HG03571 (cell line): ENCODE data around the gene DNAH17.

Experiments used
- ATAC-seq: cut with Tn5 transposase; IDR thresholded peaks from one replicate; pipeline ENCODE4 v1.9.1; 2021; ENCODE audit not compliant: unreplicated experiment

The DNAH17 gene

DNA sequence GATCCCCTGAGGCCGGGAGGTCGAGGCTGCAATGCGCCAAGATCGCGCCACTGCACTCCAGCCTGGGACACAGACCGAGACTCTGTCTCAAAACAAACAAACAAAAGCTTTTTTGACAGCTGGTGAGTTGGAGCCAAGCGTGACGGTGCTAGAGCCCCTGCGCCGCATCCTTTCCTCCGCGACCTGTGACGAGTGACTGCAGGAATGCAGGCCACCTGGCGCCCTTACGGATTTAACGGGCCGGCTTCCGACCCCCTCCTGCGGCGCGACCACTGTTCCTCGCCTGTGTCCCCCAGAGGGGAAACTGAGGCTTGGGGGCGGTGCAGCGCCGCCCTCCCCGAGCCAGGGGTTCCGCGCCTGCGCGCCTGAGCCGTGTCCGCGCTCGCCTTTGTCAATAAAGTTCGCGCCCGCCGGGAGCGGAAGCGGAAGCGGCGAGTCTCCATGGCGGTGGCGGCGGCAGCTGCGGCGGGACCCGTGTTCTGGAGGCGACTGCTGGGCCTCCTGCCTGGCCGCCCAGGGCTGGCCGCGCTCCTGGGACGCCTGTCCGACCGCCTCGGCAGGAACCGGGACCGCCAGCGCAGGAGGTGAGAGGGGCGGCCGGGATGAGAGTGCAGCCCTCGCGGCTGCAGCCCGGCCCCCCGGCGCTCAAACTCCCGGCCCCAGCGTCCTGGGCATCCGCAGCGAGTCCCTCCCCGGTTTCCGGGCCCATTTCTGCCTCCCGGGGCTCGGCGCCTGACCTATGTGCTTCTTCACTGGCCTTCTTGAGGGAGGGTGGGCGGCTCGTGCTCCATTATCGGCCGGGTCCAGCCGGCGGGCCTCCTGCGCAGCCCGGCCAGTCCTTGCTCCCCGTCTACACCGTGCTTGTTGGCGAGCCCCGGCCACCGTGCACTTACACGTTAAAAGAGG, 198.7 kb downstream of the DNAH17 start, which contains the start of gene PGS1:
Gene PGS1 (plus strand): TSS at position 425 of the 906 bp plus-strand sequence. CDS start 17 bp downstream, at position 442.
- no peak for ATAC-seq

- ATAC-seq = no peak
These were observed 199.4 kb downstream of the DNAH17 start for GRCh38 chr17:78377858-78378224.

DNA sequence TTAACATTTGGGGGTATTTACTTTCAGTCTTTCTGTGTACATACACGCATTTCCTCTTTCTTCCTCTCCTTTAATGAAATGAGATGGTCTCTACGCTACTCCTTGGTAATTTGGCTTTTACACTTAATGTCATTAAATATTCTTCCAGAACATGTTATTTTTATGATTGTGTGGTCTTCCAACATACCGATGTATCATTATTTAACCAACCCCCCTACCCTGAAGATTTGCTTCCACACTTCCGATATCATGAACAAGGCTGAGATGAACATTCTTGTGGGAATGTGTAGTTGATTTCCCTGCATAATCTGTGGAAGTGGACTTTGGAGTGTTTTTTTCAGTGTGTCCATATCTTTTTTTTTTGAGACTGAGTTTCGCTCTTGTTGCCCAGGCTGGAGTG, 201.0 kb downstream of the DNAH17 start:
- ATAC-seq = no peak

DNA sequence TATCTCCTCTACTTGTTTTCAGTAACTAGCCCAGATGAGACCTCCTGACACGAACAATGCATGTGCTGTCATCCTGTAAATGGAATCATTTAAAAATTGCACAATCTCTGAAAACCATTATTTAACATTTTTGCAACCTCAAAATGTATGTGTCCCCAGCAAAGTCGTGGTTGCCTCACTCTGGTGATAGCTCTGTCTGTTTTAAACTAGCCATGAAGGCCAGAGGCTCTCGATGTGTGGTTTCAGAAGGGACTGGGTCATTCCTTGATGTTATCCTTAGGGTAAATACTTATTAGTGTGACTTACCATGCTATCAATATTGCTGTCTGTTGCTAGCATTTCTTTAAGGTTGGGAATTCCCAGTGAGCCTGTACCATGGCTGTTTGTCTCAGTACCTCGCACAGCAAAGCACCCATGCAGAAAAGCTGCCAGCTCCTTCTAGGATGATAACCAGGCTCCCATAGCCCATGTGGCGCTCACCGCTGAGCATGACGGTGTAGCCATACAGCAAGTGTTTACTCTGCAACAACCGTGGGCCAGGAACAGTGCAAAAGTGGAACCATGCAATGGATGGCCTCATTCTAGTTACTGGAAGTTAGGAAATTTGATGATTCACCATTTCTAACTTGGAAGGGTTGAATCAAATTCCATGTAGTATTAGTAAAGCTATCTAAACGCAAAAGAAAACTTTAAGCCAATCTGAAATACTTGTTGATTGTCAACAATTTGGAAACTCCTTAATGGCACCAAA, 201.6 kb downstream of the DNAH17 start:
- ATAC-seq = no peak

GRCh38 chr17:78374631-78375274, 202.4 kb downstream of the DNAH17 start:
- no peak for ATAC-seq

- no peak for ATAC-seq
These were observed 203.0 kb downstream of the DNAH17 start for GRCh38 chr17:78374189-78374588.
